GM19452 (cell line): Measurements from ENCODE around the gene LRRC27.
"Not testable (repeated sequence)": the region's sequence is repeated elsewhere in the genome, so short reads cannot be mapped to it uniquely, and the experiment has no call there.

Source experiments
- ATAC-seq: cut with Tn5 transposase; IDR thresholded peaks from one replicate; pipeline ENCODE4 v1.9.1; 2021; ENCODE audit not compliant: unreplicated experiment

Gene LRRC27

GRCh38 chr10:132336064-132336746 lies 4.2 kb downstream of the LRRC27 start:
- ATAC-seq, result no peak

GRCh38 chr10:132336919-132337407 lies 5.0 kb downstream of the LRRC27 start:
- ATAC-seq, result no peak

- ATAC-seq, result not testable (repeated sequence)
These were observed 5.9 kb downstream of the LRRC27 start for GRCh38 chr10:132337854-132338253.

GRCh38 chr10:132338876-132339275 lies 6.9 kb downstream of the LRRC27 start:
- ATAC-seq, result no peak

GRCh38 chr10:132339276-132339675 lies 7.3 kb downstream of the LRRC27 start:
- ATAC-seq, result no peak

- no peak for ATAC-seq
These were observed 9.0 kb downstream of the LRRC27 start for GRCh38 chr10:132341017-132341416.

- ATAC-seq, result no peak
These were observed 9.8 kb downstream of the LRRC27 start for GRCh38 chr10:132341781-132342180.

GRCh38 chr10:132342553-132342952 lies 10.6 kb downstream of the LRRC27 start:
- ATAC-seq, result no peak

GRCh38 chr10:132344386-132344785 lies 12.4 kb downstream of the LRRC27 start:
- ATAC-seq, result no peak

- ATAC-seq, result no peak
These were observed 13.4 kb downstream of the LRRC27 start for GRCh38 chr10:132345345-132345744.

- ATAC-seq, result no peak
These were observed 14.8 kb downstream of the LRRC27 start for GRCh38 chr10:132346806-132347205.

GRCh38 chr10:132347211-132347930 lies 15.4 kb downstream of the LRRC27 start:
- ATAC-seq, result no peak

GRCh38 chr10:132347931-132348267 lies 15.9 kb downstream of the LRRC27 start:
- ATAC-seq, result no peak

GRCh38 chr10:132349766-132350165 lies 17.8 kb downstream of the LRRC27 start:
- ATAC-seq, result no peak

- no peak for ATAC-seq
These were observed 18.4 kb downstream of the LRRC27 start for GRCh38 chr10:132350391-132350790.

- ATAC-seq, result no peak
These were observed 19.0 kb downstream of the LRRC27 start for GRCh38 chr10:132350946-132351345.

- no peak for ATAC-seq
These were observed 19.6 kb downstream of the LRRC27 start for GRCh38 chr10:132351611-132352010.

GRCh38 chr10:132352462-132353308 lies 20.7 kb downstream of the LRRC27 start:
- not testable (repeated sequence) for ATAC-seq

- no peak for ATAC-seq
These were observed 21.7 kb downstream of the LRRC27 start for GRCh38 chr10:132353456-132354355.

- ATAC-seq, result no peak
These were observed 22.5 kb downstream of the LRRC27 start for GRCh38 chr10:132354356-132355094.
